Right lobe of liver (tissue), 4 donors: ENCODE data around the gene STAT4.

Experiments
- CTCF ChIP-seq, 4 donors: fragments of 200-600 bp in 3 of 4; fragments of 450-650 bp in 1 of 4; IDR thresholded peaks; one replicate each; pipeline versions ENCODE4 v1.5.1 to v1.8.0; 2016 to 2022; ENCODE audit warnings: antibody characterized with exemption in 4 of 4, mild to moderate bottlenecking in 2 of 4
- POLR2A ChIP-seq: fragments of 450-650 bp; IDR thresholded peaks from one replicate; pipeline ENCODE4 v1.6.1; 2017; ENCODE audit warnings: antibody characterized with exemption, mild to moderate bottlenecking
- donor health status: DM: no; HTN: no; CAD: no.
- donor health status: DM: no; HTN: no; CAD: no.
- donor health status: DM: no; HTN: yes; CAD: no.

- TF ChIP-seq POLR2A, result no peak
- no peak for TF ChIP-seq CTCF (IDR thresholded peaks at IDR 0.05)
Observed at GRCh38 chr2:191012346-191012745, 138.4 kb downstream of the STAT4 start.
